GM04504 (cell line): ENCODE data around the gene SLC38A4.
A peak's percentile ranks its signal among the peaks of the same experiment; 100 is the strongest.
"Not testable (repeated sequence)": the region's sequence is repeated elsewhere in the genome, so short reads cannot be mapped to it uniquely, and the experiment has no call there.

Experiments
- DNase-seq: peaks from one replicate; pipeline ENCODE4 v3.0.0-alpha.2; 2012; ENCODE audit warnings: low read depth

Gene SLC38A4

GRCh38 chr12:46825591-46826414, at the start of gene SLC38A4:
TSS of gene SLC38A4 (minus strand) at chr12:46825997. CDS start at chr12:46793071, 32,926 bp downstream.
- DNase-seq, result peak; percentile 11

GRCh38 chr12:46875095-46875494, 49.3 kb upstream of the SLC38A4 start:
- DNase-seq, result no peak

GRCh38 chr12:46874642-46875041, 48.8 kb upstream of the SLC38A4 start:
- peak; percentile 86 for DNase-seq

- no peak for DNase-seq
These were observed 46.3 kb upstream of the SLC38A4 start for GRCh38 chr12:46872135-46872534.

GRCh38 chr12:46865311-46865710, 39.5 kb upstream of the SLC38A4 start:
- DNase-seq, result no peak

- DNase-seq, result no peak
These were observed 32.6 kb upstream of the SLC38A4 start for GRCh38 chr12:46858368-46858767.

- no peak for DNase-seq
These were observed 31.7 kb upstream of the SLC38A4 start for GRCh38 chr12:46857486-46857885.

- DNase-seq, result no peak
These were observed 30.0 kb upstream of the SLC38A4 start for GRCh38 chr12:46855760-46856159.

GRCh38 chr12:46854188-46854587, 28.4 kb upstream of the SLC38A4 start:
- DNase-seq, result not testable (repeated sequence)

GRCh38 chr12:46848792-46849191, 23.0 kb upstream of the SLC38A4 start:
- not testable (repeated sequence) for DNase-seq

GRCh38 chr12:46847001-46847400, 21.2 kb upstream of the SLC38A4 start:
- DNase-seq, result no peak

GRCh38 chr12:46843811-46844210, 18.0 kb upstream of the SLC38A4 start:
- DNase-seq, result peak; percentile 60

- no peak for DNase-seq
These were observed 16.1 kb upstream of the SLC38A4 start for GRCh38 chr12:46841891-46842290.

- no peak for DNase-seq
These were observed 14.2 kb upstream of the SLC38A4 start for GRCh38 chr12:46839964-46840363.

GRCh38 chr12:46839232-46839631, 13.4 kb upstream of the SLC38A4 start:
- DNase-seq, result no peak

GRCh38 chr12:46835785-46836184, 10.0 kb upstream of the SLC38A4 start:
- no peak for DNase-seq

- no peak for DNase-seq
These were observed 6.4 kb upstream of the SLC38A4 start for GRCh38 chr12:46832130-46832704.

GRCh38 chr12:46831335-46832129, 5.7 kb upstream of the SLC38A4 start:
- no peak for DNase-seq

GRCh38 chr12:46830731-46831334, 5.0 kb upstream of the SLC38A4 start:
- DNase-seq, result no peak

GRCh38 chr12:46824709-46825108, 1.1 kb downstream of the SLC38A4 start:
- no peak for DNase-seq

- no peak for DNase-seq
These were observed 7.2 kb downstream of the SLC38A4 start for GRCh38 chr12:46818642-46819041.

GRCh38 chr12:46815809-46816208, 10.0 kb downstream of the SLC38A4 start:
- DNase-seq, result no peak
